HG02973 (cell line): ENCODE measurements around the gene RAB11FIP5.
"Not testable (repeated sequence)": the region's sequence is repeated elsewhere in the genome, so short reads cannot be mapped to it uniquely, and the experiment has no call there.

Experiments
- ATAC-seq: cut with Tn5 transposase; IDR thresholded peaks from one replicate; pipeline ENCODE4 v1.9.1; 2021; ENCODE audit warnings: moderate library complexity; ENCODE audit not compliant: unreplicated experiment

RAB11FIP5 gene

DNA sequence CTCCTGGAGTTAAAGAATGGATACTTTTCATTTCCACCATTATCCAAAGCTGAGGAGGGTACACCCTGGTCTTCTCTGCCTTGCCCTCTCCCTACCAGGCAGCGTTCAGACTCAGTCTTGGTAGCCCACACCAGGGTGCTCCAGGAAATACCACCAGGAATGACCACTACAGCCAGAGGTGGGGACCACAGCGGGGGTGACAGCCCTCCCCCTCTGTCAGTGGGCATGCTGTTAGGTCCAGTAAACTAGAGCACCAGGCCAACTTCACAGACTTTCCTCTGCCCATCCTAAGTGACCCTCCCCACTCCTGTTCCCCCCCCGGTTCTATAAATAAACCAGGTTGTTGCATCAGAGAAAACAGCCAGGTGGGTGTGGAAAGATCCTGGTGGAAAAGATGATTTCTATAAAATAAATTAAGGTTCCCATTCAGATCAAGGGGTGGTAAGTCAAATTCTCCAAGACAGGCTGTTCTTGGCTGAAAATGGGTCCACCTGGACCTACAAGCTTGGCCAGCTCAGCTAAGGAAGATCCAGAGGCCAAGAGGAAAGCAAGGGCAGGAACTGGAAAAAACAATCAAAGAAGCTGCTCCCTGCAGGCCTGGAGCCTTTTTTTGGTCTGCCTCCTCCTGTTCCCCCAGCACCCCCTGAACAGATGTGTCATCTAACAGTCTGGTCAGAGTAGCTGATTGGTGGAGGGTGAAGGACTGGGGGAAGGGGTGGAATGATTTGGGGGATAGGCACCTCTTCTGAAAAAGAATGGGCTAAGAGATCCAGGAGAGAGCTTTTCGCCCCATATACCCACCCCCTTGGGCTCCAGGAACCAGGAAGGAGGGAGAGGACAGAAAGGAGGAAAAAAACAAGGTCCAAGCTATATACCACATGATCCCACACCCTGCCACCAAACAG lies 2.3 kb downstream of the RAB11FIP5 start:
- ATAC-seq: no peak

- no peak for ATAC-seq
Observed at GRCh38 chr2:73109431-73110167, 3.1 kb downstream of the RAB11FIP5 start.

DNA sequence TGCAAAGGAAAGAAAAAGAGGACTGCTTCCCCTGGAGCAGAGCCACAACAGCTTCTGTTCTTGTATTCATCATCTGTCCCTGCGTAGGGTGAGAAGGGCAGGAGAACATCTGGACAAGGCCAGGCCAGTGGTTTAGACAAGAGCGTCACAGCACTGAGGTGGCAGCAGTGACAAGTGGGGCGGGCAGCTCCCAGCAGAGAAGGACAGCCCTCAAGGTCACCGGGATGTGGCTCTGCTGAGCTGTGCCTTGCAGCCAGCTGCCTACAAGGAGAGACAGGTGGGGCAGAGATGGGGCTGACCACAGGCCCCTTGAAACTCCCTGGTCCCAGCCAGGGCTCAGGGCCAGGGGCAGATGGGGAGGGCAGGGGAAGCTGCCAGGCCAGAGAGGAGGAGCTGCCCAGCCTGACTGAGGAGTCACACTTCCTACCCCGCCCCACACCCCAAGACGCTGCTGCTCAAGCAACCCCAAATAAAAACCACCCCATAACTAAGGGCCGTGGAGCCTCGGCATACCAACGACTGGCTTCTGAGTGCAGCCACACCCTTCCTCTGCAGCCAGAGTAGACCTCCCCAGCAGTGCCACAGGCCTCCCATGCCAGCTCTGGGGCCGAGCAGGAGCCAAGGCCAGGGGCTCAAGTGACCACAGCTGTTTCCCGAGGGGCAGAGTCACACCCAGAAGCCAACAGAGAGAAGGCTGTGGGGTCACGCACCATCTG lies 5.4 kb downstream of the RAB11FIP5 start:
- no peak for ATAC-seq

DNA sequence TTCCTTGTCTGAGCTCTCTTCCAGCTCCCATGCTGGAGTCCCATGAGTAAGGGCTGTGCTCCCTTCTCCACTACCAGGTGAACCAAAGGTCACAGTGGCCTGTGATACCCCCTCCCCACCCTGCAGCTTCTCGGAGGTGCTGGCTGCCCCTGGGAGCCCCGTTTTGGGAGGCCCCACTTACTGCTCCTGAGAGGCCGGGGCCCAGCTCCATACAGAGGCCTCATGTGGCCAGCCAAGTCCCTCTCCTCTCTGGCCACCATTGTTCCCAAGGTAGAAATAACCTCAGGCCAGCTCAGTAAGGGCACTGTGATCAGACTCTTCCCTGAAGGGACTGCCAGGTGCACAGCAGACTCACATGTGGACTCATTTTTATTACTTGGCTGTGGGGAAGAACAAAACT lies 6.0 kb downstream of the RAB11FIP5 start:
- ATAC-seq: no peak

GRCh38 chr2:73105511-73105971 lies 7.2 kb downstream of the RAB11FIP5 start:
- ATAC-seq: no peak

DNA sequence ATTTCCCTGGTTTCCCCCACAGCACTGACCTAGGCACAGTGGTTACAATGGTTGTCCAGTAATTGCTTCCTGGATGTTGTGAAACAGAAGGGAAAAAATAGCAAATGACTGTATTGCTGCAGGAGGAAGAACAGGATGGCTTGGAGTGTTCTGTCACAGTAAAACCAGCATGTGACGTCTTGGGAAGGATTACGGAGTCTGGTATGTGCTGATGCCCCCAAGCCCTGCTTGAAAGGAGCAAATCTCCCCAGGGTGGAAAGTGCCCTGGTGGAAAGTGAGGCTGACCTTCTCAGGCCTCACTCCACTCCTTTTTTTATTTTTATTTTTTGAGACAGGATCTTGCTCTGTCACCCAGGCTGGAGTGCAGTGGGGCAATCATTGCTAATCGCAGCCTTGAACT lies 7.8 kb downstream of the RAB11FIP5 start:
- no peak for ATAC-seq

- ATAC-seq: no peak
Observed at GRCh38 chr2:73103018-73103542, 9.7 kb downstream of the RAB11FIP5 start.

- ATAC-seq: no peak
Observed at GRCh38 chr2:73101626-73102256, 11.0 kb downstream of the RAB11FIP5 start.

- ATAC-seq: no peak
Observed at GRCh38 chr2:73100956-73101355, 11.8 kb downstream of the RAB11FIP5 start.

- ATAC-seq: no peak
Observed at GRCh38 chr2:73099486-73099885, 13.3 kb downstream of the RAB11FIP5 start.

DNA sequence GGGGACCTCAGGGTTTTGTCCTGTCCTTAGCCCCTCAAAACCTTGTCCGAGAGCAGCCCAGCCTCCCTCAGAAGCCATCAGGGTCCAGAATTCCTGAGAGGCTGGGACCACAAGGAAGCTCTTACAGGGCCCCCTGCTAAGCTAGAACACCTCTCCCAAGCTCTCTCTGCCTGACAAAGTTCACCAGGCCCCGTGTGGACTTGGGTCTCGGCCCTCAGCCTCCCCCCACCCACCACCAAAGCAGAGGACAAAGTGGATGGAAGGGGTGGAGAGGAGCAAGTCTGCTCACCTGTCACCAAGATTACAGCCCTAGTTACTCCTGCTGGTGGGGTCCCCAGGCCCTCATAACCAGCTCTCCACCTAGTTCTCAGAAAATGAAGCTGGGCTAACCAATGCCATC lies 16.8 kb downstream of the RAB11FIP5 start:
- ATAC-seq: no peak

- not testable (repeated sequence) for ATAC-seq
Observed at GRCh38 chr2:73093601-73094218, 19.0 kb downstream of the RAB11FIP5 start.

- ATAC-seq: no peak
Observed at GRCh38 chr2:73092146-73092783, 20.5 kb downstream of the RAB11FIP5 start.

GRCh38 chr2:73091696-73092095 lies 21.1 kb downstream of the RAB11FIP5 start:
- ATAC-seq: no peak

DNA sequence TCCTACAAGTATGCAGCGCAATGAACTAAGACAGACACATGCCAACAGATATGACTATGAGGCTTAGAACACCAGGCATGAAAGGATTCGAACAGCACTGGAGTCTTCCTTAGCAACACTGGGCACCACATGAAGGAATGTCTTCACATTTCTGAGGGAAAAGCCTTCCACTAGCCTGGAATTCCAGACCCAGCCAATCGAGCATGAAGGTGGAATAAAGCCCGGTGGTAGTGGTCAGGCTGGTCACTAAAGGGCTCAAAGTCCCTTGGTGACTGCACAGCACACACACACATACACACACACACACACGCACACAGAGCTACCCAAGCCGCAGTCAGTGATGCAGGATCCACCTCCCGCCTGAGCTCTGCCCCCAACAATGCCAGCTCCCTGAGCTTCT lies 21.6 kb downstream of the RAB11FIP5 start:
- ATAC-seq: no peak

DNA sequence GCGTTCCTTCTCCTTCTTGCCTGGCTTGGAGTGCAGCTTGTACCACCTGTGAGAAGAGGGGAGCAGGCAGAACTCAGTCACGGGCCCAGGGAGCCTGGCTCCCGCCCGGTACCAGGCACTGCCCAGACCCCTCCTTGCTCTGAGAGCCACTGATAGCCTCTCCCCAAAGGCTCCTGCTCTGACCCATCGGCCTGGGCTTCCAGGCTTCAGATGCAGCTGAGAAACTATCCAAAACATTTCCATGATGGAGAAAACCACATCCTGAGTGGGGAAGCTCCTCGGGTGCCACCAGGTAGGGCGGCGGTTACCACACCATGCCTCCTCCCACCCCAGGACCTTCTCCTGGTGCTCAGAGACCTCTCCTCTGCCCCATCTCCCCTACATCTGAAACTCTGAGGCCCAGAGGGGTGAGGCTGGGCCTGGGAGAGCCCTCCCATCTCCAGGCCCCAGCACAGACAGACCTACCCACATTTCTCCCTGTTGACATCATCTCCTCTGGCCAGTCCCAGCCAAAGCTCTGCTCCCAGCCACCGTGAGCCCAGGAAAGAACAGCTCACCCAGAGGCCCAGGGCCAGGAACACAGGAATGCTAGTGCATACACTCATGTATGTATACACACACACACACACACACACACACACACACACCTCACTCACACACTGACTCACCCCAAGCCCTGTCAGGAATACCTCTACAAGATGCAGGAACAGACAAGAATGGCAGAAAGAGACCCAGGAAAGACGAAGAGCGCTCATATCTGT lies 23.3 kb downstream of the RAB11FIP5 start:
- ATAC-seq: no peak

DNA sequence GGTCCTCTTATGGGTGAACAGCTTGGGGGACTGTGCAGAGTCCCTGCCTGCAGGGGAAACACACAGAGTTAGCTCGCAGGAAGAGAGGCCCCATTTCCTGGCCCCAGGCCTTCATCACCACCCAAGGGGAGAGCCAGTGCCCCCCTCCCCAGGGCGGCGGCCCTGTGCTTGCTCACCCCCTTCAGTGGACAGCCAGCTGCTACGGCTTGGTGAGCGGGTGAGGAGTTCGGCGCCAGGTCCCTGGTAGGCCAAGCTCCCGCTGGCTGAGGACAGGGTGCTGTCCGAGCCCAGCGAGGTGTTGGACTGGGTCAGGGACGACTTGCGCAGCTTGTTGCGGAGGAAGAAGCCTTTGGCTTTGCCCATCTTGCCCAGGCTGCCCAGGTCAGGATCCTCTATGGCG lies 24.0 kb downstream of the RAB11FIP5 start:
- no peak for ATAC-seq

- no peak for ATAC-seq
Observed at GRCh38 chr2:73088211-73088610, 24.5 kb downstream of the RAB11FIP5 start.

GRCh38 chr2:73087311-73087710 lies 25.4 kb downstream of the RAB11FIP5 start:
- ATAC-seq: no peak
